ENCODE data around the gene ATP5ME.
A peak's percentile ranks its signal among the peaks of the same experiment; 100 is the strongest.
"Not testable (repeated sequence)": the region's sequence is repeated elsewhere in the genome, so short reads cannot be mapped to it uniquely, and the experiment has no call there.

The ATP5ME gene

GRCh38 chr4:653831-654502 lies 20.1 kb downstream of the ATP5ME start:
- no peak for DNase-seq

GRCh38 chr4:653080-653821 lies 20.8 kb downstream of the ATP5ME start:
- no peak for DNase-seq

GRCh38 chr4:651884-652642 lies 22.0 kb downstream of the ATP5ME start:
- no peak for DNase-seq

GRCh38 chr4:650951-651883 lies 22.9 kb downstream of the ATP5ME start:
- DNase-seq, result no peak

- no peak for DNase-seq
Observed at GRCh38 chr4:650461-650860, 23.6 kb downstream of the ATP5ME start.

GRCh38 chr4:649751-650310 lies 24.2 kb downstream of the ATP5ME start:
- no peak for DNase-seq

- DNase-seq, result no peak
Observed at GRCh38 chr4:649293-649625, 24.8 kb downstream of the ATP5ME start.

GRCh38 chr4:648579-649292 lies 25.3 kb downstream of the ATP5ME start:
- no peak for DNase-seq

- no peak for DNase-seq
Observed at GRCh38 chr4:647481-647880, 26.6 kb downstream of the ATP5ME start.

GRCh38 chr4:646460-646859 lies 27.6 kb downstream of the ATP5ME start:
- DNase-seq, result peak; percentile 30 to 45

- DNase-seq, result not testable (repeated sequence)
Observed at GRCh38 chr4:642366-642765, 31.7 kb downstream of the ATP5ME start.

GRCh38 chr4:637536-638280 lies 36.4 kb downstream of the ATP5ME start:
- no peak for DNase-seq

- DNase-seq, result no peak
Observed at GRCh38 chr4:636628-637159, 37.4 kb downstream of the ATP5ME start.

GRCh38 chr4:635851-636627 lies 38.0 kb downstream of the ATP5ME start:
- no peak for DNase-seq

- not testable (repeated sequence) for DNase-seq
Observed at GRCh38 chr4:635066-635835, 38.8 kb downstream of the ATP5ME start.

- no peak for DNase-seq
Observed at GRCh38 chr4:634599-634985, 39.5 kb downstream of the ATP5ME start.

- no peak for DNase-seq
Observed at GRCh38 chr4:633976-634598, 40.0 kb downstream of the ATP5ME start.

- DNase-seq, result no peak
Observed at GRCh38 chr4:633406-633805, 40.7 kb downstream of the ATP5ME start.

- DNase-seq, result no peak
Observed at GRCh38 chr4:632926-633325, 41.1 kb downstream of the ATP5ME start.
